CD4-positive, alpha-beta T cell treated with Interleukin-10 for 1 hour (primary cell): ENCODE data around the gene ADNP2.

Experiments
- DNase-seq: peaks from one replicate; pipeline ENCODE4 v3.0.0-alpha.2; 2020

ADNP2 gene, protein sequence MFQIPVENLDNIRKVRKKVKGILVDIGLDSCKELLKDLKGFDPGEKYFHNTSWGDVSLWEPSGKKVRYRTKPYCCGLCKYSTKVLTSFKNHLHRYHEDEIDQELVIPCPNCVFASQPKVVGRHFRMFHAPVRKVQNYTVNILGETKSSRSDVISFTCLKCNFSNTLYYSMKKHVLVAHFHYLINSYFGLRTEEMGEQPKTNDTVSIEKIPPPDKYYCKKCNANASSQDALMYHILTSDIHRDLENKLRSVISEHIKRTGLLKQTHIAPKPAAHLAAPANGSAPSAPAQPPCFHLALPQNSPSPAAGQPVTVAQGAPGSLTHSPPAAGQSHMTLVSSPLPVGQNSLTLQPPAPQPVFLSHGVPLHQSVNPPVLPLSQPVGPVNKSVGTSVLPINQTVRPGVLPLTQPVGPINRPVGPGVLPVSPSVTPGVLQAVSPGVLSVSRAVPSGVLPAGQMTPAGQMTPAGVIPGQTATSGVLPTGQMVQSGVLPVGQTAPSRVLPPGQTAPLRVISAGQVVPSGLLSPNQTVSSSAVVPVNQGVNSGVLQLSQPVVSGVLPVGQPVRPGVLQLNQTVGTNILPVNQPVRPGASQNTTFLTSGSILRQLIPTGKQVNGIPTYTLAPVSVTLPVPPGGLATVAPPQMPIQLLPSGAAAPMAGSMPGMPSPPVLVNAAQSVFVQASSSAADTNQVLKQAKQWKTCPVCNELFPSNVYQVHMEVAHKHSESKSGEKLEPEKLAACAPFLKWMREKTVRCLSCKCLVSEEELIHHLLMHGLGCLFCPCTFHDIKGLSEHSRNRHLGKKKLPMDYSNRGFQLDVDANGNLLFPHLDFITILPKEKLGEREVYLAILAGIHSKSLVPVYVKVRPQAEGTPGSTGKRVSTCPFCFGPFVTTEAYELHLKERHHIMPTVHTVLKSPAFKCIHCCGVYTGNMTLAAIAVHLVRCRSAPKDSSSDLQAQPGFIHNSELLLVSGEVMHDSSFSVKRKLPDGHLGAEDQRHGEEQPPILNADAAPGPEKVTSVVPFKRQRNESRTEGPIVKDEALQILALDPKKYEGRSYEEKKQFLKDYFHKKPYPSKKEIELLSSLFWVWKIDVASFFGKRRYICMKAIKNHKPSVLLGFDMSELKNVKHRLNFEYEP

GRCh38 chr18:80108739-80109675 is at the start of gene ADNP2:
Gene ADNP2, plus strand, starts transcription at chr18:80109262. Its CDS starts 8,281 bp downstream, at chr18:80117543.
- DNase-seq = peak; percentile 94

- no peak for DNase-seq
Observed at GRCh38 chr18:80059945-80060344, 49.1 kb upstream of the ADNP2 start.

GRCh38 chr18:80065705-80066104 is 43.4 kb upstream of the ADNP2 start:
- no peak for DNase-seq

DNA sequence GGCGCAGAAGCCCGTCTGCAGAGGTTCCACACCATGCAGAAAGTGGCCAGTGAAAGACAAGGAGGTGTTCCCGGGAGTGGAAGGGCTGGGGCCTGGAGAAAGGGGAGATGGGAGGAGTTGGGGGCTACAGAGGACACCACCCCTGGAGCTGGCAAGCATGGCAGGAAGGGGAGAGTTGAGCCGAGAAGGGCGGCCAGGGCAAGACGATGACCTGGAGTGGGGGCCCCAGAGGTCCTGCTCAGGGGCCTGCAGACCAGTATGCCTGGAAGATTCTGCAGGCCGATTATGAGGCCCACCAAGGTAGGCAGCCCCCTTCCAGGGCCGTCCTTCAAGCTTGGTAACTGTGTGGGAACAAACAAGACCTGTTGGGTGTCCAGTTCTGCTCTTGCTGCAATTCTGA is 41.7 kb upstream of the ADNP2 start:
- no peak for DNase-seq

DNA sequence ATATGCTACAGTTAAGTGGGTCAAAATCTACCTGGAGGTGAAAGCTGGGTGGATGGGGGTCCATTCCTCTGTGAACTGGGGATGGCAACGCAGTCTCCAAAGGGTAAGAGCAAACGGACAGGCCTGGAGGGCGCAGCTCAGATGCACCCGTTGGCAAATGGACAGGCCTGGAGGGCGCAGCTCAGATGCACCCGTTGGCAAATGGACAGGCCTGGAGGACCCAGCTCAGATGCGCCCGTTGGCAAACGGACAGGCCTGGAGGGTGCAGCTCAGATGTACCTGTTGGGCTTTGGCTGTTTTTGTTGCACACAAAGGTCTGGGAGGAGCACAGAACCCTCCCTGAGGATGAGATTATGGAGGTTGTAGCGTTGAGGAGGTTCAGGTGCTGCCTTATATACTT is 41.2 kb upstream of the ADNP2 start:
- no peak for DNase-seq

- DNase-seq = no peak
Observed at GRCh38 chr18:80068571-80069272, 40.3 kb upstream of the ADNP2 start.

GRCh38 chr18:80070825-80071224 is 38.2 kb upstream of the ADNP2 start:
- DNase-seq = no peak

- no peak for DNase-seq
Observed at GRCh38 chr18:80074183-80074582, 34.9 kb upstream of the ADNP2 start.

GRCh38 chr18:80074697-80075096 is 34.4 kb upstream of the ADNP2 start:
- no peak for DNase-seq

DNA sequence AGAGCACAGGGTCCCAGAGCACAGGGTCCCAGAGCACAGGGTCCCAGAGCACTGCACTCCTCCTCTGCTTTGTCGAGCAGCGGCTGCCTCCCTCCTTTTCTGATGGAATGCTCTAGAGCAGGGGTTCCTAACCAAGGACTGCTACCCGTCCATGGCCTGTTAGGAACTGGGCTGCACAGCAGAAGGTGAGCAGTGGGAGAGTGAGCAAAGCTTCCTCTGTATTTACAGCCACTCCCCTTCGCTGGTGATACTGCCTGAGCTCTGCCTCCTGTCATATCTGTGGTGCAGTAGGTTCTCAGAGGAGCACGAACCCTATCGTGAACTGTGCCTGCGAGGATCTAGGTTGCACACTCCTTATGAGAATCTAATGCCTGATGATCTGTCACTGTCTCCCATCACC is 33.1 kb upstream of the ADNP2 start:
- DNase-seq = no peak

- DNase-seq = no peak
Observed at GRCh38 chr18:80076379-80076778, 32.7 kb upstream of the ADNP2 start.

DNA sequence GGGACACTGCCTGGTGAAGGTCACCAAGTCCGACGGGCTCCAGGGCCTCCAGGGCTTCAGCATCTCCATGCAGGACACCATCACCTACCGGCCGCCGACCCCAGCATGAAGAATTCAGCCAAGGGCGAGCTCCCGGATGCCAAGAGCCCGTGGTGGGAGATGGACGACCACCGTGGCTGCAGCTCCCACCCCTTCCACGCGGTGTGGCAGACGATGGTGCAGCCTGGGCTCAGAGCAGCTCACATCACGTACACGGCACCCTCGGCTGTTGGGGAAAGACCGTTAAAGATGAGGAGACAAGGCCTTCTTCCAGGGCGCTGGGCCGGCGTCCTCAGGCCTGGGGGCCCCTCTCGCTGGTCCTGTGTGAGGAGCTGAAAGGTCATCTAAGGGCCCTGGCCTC is 31.2 kb upstream of the ADNP2 start:
- DNase-seq = no peak

DNA sequence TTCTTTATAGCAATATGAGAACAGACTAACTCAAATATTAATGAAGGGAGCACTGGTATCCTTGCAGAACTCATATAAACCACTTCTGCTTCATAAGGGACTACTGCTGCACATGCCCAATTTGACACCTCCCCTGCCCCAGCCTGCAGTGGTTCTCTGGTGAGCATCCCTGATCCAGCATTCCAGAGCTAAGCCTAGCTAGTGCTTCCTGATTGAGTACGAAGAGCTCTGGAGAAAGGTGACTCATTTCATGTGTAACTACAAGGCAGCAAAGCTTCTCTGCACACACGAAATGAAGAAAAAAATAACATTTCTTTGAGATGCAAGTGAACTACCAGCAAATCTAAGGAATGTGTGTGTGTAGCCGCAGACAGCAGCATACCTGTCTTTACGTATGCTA is 22.8 kb upstream of the ADNP2 start:
- DNase-seq = no peak

DNA sequence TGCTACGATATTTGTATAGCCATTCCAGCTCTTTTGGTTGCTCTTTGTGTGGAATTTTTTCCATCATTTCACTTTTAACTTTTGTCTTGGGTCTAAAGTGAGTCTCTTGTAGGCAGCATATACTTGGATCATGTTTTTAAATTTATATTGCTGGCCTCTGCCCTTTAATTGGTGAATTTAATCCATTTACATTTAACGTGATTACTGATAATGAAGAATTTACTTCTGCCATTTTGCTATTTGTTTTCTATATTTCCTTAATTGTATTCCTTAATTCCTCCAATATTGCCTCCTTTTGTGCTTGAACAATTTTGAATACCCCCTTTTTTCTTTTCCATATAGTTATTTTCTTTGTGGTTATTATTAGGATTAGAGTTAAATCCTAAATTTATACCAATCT is 21.0 kb upstream of the ADNP2 start:
- DNase-seq = no peak

DNA sequence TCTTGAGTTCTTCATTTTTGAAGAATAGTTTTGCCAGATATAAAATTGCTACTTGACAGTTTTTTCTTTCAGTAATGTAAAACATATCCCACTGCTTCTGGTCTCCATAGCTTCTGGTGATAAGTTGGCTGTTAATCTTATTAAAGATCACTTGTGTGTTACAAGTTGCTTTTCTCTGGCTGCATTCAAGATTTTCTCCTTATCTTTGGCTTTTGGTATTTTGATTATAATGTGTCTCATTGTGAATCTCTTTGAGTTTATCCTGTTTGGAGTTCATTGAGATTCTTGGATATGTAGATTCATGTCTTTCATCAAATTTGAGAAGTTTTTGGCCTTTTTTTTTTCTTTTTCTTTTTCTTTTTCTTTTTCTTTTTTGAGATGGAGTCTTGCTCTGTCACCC is 20.2 kb upstream of the ADNP2 start:
- no peak for DNase-seq

- no peak for DNase-seq
Observed at GRCh38 chr18:80095414-80095813, 13.6 kb upstream of the ADNP2 start.

DNA sequence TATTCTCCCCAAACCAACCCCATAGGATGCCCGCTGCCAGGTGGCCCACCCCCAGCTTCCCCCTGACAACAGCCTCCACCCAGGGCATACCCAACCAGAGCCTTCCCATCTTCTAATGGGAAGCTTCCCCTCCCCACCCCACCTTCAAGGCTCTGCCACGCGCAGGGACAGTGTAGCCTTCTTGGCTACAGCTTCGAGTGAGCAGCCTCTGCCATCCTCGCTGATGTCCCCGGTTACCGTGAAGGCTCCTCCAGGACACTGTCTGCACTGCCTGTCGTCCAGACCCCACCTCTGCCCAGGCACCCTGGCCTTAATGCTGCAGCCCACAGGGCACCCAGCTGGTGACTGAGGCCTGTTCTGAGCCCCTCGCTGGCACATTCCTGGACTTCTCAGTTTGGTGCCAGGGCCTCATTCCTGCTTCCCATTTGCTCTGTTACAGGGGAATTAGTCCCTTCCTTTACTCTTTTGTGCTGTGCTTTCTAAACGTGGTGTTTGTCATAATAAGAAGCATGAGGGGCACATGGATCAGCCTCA is 13.0 kb upstream of the ADNP2 start:
- DNase-seq = no peak

DNA sequence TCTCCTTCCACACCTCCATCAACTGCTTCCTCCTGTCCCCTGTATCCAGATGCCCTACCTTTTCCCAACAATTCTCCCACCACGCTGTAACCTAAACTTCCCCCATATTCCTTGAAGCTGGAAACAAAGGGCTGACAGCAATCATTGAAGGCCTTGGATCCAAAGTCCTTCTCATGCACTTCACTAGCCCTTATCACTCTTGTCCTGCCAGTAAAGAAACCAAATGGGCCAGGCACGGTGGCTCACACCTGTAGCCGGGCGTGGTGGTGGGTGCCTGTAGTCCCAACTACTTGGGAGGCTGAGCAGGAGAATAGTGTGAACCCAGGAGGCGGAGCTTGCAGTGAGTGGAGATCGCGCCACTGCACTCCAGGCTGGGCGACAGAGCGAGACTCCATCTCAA is 11.9 kb upstream of the ADNP2 start:
- DNase-seq = no peak

DNA sequence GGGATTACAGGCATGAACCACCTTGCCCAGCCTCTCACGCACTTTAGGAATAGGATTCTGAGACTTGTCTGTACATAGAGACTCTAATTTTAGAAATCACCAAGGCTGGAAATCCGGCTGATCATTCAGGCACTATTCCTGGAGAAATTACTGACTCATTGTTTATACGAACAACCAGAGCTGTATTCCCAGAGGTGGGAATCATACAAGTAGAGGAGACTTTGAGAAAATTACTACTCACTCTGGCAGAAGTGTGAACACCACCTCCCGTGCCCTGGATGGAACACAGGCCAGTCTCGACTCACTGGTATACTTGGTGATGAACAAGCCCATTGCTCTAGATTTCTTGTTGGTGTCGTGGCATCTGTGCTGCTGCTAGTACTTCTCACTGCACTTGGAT is 5.8 kb upstream of the ADNP2 start:
- no peak for DNase-seq

DNA sequence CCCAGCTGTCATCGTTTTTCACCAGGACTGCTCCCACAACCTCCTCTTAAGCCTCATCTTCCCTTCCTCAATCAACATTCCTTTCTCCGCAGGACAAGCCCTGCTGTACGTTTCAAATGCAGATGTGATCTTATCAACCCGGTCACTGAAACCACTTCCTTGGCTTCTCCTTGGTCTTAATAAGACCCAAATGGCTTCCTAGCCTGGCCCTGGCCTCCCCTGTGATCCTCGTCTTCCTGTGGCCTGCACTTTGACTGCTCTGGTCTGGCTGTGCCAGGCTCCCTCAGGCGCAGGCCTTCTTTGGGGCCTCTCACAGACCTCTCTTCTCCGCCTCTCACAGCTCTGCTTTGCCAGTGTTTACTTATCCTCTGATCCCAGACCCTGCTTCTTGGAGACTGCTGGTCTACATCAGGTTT is 4.7 kb upstream of the ADNP2 start:
- no peak for DNase-seq

GRCh38 chr18:80105369-80106167 is 3.5 kb upstream of the ADNP2 start:
- DNase-seq = no peak
